ENCODE measurements around the gene FRMD1.

The FRMD1 gene

GRCh38 chr6:168105813-168106632, 27.0 kb upstream of the FRMD1 start:
- TF ChIP-seq HOXA7 (CRISPR knock-in tag; IDR thresholded peaks at IDR 0.05; ENCODE audit: borderline replicate concordance) (no peak), ZNF341 (tag by site-specific recombination; IDR thresholded peaks at IDR 0.05; ENCODE audit: low read depth) (peak; percentile 52; the same call in 1 of the 2 replicates), GLIS1 (tag by site-specific recombination; IDR thresholded peaks at IDR 0.05) (peak; percentile 49; the same call in 1 of the 2 replicates), SP2 (tag by site-specific recombination; IDR thresholded peaks at IDR 0.05) (peak; percentile 37; the same call in 1 of the 2 replicates), OVOL3 (tag by site-specific recombination; IDR thresholded peaks at IDR 0.05) (no peak), ZNF600 (tag by site-specific recombination; IDR thresholded peaks at IDR 0.05) (peak; percentile 47), ZIC2 (tag by site-specific recombination; IDR thresholded peaks at IDR 0.05) (peak; percentile 38; the same call in 1 of the 2 replicates), KLF1 (tag by site-specific recombination; IDR thresholded peaks at IDR 0.05) (0 out of 2 replicates have a peak, but pooled peaks have one; percentile 21), EGR2 (tag by site-specific recombination; IDR thresholded peaks at IDR 0.05; ENCODE audit: low read depth) (peak; percentile 87), ZNF624 (tag by site-specific recombination; IDR thresholded peaks at IDR 0.05) (no peak), YY2 (tag by site-specific recombination; IDR thresholded peaks at IDR 0.05) (0 out of 2 replicates have a peak, but pooled peaks have one; percentile 18), ZFHX2 (tag by site-specific recombination; conservative IDR thresholded peaks at IDR 0.05) (peak; percentile 78)
- TF ChIP-seq, protein P1, sequence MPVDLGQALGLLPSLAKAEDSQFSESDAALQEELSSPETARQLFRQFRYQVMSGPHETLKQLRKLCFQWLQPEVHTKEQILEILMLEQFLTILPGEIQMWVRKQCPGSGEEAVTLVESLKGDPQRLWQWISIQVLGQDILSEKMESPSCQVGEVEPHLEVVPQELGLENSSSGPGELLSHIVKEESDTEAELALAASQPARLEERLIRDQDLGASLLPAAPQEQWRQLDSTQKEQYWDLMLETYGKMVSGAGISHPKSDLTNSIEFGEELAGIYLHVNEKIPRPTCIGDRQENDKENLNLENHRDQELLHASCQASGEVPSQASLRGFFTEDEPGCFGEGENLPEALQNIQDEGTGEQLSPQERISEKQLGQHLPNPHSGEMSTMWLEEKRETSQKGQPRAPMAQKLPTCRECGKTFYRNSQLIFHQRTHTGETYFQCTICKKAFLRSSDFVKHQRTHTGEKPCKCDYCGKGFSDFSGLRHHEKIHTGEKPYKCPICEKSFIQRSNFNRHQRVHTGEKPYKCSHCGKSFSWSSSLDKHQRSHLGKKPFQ (tag by site-specific recombination; IDR thresholded peaks at IDR 0.05), result 0 out of 2 replicates have a peak, but pooled peaks have one; percentile 19
- TF ChIP-seq, protein P2, sequence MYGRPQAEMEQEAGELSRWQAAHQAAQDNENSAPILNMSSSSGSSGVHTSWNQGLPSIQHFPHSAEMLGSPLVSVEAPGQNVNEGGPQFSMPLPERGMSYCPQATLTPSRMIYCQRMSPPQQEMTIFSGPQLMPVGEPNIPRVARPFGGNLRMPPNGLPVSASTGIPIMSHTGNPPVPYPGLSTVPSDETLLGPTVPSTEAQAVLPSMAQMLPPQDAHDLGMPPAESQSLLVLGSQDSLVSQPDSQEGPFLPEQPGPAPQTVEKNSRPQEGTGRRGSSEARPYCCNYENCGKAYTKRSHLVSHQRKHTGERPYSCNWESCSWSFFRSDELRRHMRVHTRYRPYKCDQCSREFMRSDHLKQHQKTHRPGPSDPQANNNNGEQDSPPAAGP (tag by site-specific recombination; IDR thresholded peaks at IDR 0.05), result peak; percentile 85
- TF ChIP-seq, protein P3, sequence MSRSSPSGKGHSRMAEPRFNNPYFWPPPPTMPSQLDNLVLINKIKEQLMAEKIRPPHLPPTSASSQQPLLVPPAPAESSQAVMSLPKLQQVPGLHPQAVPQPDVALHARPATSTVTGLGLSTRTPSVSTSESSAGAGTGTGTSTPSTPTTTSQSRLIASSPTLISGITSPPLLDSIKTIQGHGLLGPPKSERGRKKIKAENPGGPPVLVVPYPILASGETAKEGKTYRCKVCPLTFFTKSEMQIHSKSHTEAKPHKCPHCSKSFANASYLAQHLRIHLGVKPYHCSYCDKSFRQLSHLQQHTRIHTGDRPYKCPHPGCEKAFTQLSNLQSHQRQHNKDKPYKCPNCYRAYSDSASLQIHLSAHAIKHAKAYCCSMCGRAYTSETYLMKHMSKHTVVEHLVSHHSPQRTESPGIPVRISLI (tag by site-specific recombination; IDR thresholded peaks at IDR 0.05), result 0 out of 2 replicates have a peak, but pooled peaks have one; percentile 65
- H3K36me3 ChIP-seq (ENCODE audit: control insufficient read depth in 2 of 2, insufficient read depth in 1 of 2, low read length in 2 of 2), result no peaks in the 10 kb centered on the region
- H3K9me3 ChIP-seq (ENCODE audit: control insufficient read depth, insufficient read depth, low read depth, low read length), result no peaks in the 10 kb centered on the region
- no peak overlapping the region for H3K4me3 ChIP-seq (ENCODE audit: low read depth, low read length)
- POLR2A ChIA-PET, result no interaction called here
- CTCF ChIA-PET, result interaction anchor here (1.0 kb wide), 1 partner anchor 13 kb away, joined by 3 read pairs; no protein-coding TSS in a partner anchor
- H3K27ac ChIP-seq (ENCODE audit: extremely low read depth, low read depth, low read length), result no peak overlapping the region
- no peaks in the 10 kb centered on the region for H3K4me1 ChIP-seq (ENCODE audit: control insufficient read depth, insufficient read depth, low read length)

GRCh38 chr6:168104636-168105035, 25.6 kb upstream of the FRMD1 start:
- no peak for TF ChIP-seq ZNF157 (tag by site-specific recombination; IDR thresholded peaks at IDR 0.05)
- ChIA-PET POLR2A (no interaction called here), CTCF (interaction anchor here (0.6 to 1.0 kb wide), 2 partner anchors 44 to 67 kb away, joined by 3 to 4 read pairs; no protein-coding TSS in a partner anchor)
- Histone ChIP-seq H3K4me1 (ENCODE audit: control insufficient read depth, insufficient read depth, low read length) (no peaks in the 10 kb centered on the region), H3K4me3 (ENCODE audit: low read depth, low read length) (no peak overlapping the region), H3K27ac (ENCODE audit: extremely low read depth, low read depth, low read length) (no peak overlapping the region), H3K9me3 (ENCODE audit: control insufficient read depth, insufficient read depth, low read depth, low read length) (no peaks in the 10 kb centered on the region), H3K36me3 (ENCODE audit: control insufficient read depth in 2 of 2, insufficient read depth in 1 of 2, low read length in 2 of 2) (no peaks in the 10 kb centered on the region)
